Forelimb muscle (tissue), 1 donor: ENCODE data around the gene TEDC1. TPM values are rescaled to one million over a fixed set of nuclear protein-coding genes. Genes with fewer than 3 reads are reported as not detected.
A peak's percentile ranks its signal among the peaks of the same experiment; 100 is the strongest.

Source experiments
- DNase-seq: peaks from one replicate; pipeline ENCODE4 v3.0.0-alpha.2; 2013; ENCODE audit warnings: low read depth
- polyA plus RNA-seq: library from polyadenylated mRNA; unstranded; fragments of 120-200 nt; gene quantifications from one replicate; pipeline ENCODE4 v1.2.1, GENCODE V29; 2013; ENCODE audit not compliant: insufficient read length

The TEDC1 gene, protein sequence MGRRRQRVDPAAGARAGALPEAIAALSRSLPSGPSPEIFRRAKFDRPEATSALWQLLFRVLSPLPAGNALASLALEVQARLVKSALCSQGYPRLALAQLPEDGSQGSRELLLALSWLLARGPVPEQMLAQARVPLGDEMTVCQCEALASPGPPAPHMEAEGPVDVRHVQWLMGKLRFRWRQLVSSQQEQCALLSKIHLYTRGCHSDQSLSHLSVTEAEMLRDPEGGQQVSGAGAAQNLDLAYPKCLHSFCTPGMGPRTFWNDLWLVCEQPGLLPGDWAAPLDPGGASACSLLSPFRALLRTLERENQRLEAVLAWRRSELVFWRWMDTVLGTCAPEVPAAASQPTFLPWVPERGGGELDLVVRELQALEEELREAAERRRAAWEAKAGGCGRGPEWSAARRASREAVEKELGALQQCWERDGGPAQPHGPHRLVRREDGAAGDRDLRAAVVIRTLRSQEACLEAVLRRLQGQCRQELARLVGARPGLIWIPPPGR
- polyA plus RNA-seq = 4.5 TPM

GRCh38 chr14:105490572-105491365 is at the start of gene TEDC1:
Gene TEDC1 (plus strand): TSS chr14:105491246. CDS start chr14:105491376, 130 bp downstream.
- DNase-seq = peak; percentile 99

DNA sequence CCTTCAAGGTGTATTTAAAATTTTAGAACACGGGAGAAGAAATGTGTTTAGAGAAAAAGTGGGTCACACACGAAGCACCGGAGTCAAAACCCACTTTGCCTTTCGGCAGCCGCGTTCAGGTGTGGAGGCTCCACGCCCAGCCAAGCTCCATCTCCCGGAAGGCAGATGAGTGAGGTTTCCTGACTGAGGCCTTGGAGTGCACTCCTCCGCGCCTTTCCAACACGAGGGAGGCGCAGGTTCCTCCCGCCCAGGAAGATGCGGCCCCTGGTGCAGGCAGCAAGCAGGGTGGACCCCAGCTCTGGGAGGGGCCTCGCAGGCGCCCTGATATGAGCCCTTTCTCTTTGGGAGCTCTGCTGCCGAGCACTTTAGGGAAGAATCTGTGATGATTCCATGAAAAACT is 48.9 kb upstream of the TEDC1 start:
- DNase-seq = no peak

DNA sequence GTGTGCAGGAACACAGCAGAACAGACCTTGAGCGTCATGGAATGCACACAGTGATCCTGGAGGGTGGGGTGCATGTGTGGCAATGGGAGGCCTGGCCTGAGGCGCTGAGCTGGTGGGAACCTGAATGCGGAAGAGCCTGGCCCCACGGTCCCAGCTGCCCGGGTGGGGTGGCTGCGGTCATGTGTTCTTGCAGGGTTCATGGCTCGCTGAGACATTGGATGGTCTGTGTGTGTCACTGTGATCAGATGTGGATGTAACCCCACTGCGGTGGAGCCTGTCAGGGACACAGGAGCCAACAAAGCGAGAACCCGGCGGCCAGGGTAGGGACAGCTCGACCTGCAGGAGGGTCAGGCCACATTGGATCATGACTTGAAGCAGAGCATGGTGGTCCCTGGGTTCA is 48.2 kb upstream of the TEDC1 start:
- DNase-seq = no peak

- DNase-seq = no peak
Measured at GRCh38 chr14:105444859-105445258, 46.2 kb upstream of the TEDC1 start.

DNA sequence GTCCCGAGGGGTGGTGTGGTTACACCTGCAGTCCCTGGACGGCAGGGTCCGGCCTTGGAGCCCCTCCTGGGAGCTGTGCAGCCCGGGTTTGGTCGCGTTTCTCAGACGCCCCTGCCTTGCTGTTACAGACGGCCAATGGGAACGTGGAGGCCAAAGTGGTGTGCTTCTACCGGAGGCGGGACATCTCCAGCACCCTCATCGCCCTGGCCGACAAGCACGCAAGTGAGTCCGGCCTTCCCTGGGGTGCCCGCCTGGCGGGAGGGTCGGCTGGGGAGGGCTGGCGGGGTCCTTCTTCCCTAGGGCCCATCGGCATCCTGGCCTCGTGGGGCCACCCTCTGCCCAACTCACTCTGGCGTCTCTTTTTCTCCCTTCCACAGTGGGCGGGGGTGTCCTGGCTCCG is 45.8 kb upstream of the TEDC1 start:
- no peak for DNase-seq

- no peak for DNase-seq
Measured at GRCh38 chr14:105445901-105446845, 44.9 kb upstream of the TEDC1 start.

DNA sequence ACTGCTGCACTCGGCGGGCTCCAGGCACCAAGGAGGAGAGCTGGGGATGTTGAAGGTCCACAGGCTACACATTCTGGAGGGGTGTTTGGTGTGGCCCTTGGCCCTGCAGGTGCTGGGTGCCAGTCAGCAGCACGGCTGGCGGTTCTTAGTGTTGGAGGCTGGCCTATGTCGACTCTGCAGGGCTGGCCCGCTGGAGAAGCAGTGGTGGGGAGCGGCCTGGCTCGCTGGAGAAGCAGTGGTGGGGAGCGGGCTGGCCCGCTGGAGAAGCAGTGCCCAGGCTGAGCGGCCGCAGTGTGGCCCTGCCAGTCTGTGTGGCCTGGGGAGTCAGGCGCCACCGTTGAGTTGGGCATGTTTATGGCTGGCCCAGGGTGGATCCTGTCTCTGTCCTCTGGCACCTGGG is 44.1 kb upstream of the TEDC1 start:
- DNase-seq = no peak

GRCh38 chr14:105447651-105448640 is 43.1 kb upstream of the TEDC1 start:
- no peak for DNase-seq

DNA sequence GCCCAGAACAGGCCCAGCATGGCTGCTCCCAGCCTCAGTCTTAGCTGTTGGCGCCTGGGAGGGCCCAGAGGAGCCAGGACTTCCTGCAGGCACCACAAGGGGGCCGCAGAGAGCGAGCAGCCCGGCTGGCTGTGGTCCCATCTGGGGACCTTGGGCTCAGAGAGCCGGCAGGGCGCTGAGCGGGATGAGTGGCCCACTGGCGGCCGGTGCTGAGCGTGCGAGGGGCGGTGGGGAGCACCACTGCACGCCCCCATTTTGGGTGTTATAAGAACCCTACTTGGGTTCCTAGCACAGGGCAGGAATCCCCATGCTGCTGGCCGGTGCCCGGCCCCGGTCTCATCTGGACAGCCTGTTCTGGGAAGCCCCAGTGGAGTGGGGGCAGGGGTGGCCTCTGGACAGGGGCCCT is 42.3 kb upstream of the TEDC1 start:
- no peak for DNase-seq

DNA sequence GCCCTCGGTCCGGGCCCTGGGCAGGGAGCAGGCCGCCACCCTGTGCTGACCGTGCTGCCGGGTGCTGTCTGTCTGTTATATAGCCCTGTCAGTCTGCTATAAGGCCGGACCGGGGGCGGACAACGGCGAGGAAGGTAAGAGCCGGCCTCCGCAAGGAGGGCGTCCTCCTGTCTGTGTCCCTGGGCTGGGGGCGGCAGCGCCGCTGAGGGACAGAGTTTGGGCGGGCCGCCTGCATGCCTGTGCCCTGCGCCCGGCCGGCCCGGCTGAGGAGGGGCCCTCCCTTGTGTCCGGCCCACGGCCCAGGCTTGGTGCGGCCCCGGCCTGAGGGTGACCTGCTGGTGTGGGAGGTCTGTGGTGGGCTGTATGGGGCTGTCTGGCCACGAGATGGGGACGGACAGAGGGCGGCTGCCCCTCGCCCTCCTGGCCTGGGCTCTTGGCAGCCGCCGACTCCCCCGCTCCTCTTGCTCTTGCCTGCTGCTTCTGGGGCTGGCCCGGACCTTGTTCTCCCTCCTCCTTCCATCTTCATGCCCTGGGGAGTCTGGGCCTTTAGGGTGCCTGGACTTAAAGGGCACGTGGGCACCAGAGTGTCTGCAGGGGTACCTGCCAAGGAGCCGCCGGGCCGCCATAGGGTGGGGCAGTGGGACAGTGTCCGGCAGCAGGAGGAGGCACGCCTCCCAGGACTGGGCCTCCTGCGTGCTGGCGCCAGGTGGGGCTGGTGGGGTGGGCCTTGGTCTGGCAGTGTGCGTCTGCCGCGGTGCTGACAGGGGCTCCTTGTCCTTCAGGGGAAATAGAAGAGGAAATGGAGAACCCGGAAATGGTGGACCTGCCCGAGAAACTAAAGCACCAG is 41.5 kb upstream of the TEDC1 start:
- DNase-seq = no peak

DNA sequence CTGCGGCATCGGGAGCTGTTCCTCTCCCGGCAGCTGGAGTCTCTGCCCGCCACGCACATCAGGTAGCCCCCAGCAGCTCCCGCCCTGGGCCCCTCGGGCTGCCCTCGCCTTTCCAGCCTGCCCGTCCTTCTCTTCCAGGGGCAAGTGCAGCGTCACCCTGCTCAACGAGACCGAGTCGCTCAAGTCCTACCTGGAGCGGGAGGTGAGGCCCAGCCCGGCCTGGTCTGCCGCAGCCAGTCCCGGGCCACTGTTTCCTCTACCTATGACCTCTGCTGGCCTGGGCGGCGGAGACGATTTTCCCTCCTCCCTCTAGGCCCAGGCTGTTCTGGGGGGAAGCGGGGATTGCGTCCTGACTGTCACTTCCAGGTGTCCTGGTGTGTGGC is 40.9 kb upstream of the TEDC1 start:
- no peak for DNase-seq

DNA sequence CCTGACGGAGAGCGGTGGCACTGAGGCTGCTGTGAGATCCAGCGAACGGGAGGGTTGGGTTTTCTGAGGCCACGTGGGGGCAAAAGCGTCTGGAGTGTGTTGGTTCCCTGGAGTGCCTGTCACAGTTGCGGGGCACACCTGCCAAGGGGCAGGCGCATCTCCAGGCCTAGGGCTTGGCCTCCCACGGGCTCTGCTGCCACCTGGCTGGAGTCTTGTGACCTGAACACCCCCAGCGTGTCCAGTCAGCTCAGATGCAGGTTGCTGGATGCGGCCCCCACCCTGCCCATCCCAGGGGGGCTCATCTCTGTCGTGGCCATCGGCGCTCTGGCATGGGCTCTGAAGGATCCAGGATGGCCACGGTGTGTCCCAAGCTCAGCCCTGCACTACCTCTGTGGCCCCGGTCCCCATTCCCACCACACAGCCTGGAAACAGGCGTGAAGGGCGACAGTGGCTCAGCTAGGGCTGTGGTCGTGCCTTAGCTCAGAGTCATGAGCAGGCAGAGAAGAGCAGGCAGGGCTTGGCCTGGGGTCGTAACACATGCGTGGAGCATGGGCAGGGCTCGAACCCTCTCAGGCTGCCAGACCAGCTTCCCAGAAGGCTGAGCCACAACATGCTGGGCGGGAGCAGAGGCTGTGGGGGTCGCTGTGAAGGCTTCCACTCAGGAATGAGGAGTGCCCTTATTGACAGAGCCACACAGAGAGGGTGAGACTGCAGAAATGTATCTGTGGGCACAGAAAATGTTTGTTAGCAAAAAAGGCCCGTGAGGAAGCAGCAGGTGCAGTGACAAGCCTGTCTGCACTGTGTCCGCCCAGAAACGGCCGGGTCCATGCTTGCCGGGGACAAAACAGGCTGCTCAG is 40.0 kb upstream of the TEDC1 start:
- DNase-seq = no peak

GRCh38 chr14:105452963-105453362 is 38.1 kb upstream of the TEDC1 start:
- DNase-seq = no peak

- DNase-seq = no peak
Measured at GRCh38 chr14:105453847-105454246, 37.2 kb upstream of the TEDC1 start.

GRCh38 chr14:105455086-105455640 is 35.9 kb upstream of the TEDC1 start:
- no peak for DNase-seq

- no peak for DNase-seq
Measured at GRCh38 chr14:105455766-105456660, 35.0 kb upstream of the TEDC1 start.
